ENCODE results near the gene FAAP20.

Gene FAAP20

DNA sequence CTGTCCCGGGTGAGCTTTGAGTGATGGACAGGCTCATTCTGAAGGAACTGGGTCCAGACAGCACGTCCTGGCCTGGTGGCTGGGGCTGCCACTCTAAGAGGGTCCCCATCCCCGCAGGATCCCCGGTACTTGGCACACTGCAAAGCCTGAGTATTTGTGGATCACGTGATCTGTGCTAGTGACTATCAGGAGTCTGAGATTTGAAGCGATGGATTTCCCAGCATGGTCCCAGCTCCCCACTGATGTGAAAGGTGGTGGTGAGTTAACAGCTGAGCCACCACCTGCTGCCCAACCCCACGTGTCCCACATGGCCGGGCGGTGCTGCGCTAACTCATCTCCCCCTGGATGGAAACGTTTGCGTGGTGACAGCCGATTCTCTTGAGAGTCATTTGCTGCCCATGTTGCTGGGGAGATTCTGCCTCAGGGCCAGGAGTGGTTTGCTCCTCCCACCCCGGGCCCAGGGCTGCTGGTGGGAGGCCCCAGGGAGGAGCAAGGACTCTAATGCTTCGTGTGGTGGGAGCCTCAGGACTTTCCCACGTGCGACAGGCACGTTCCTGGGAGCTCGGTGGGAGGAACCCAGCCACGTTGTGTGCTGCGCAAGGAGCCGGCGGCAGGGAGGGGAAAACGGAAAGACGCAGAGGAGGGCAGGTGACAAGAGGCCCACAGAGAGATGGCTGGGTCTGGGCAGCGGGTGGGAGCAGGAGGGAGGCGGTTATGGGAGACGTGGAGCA, 15.1 kb downstream of the FAAP20 start:
- Histone ChIP-seq H3K9me3 (no peaks in the 10 kb centered on the region), H3K4me3 (ENCODE audit: low read depth, low read length) (no peak overlapping the region), H3K4me1 (no peaks in the 10 kb centered on the region; the same call in 1 of the 2 replicates), H3K36me3 (no peaks in the 10 kb centered on the region), H3K27me3 (no peaks in the 10 kb centered on the region)
- TF ChIP-seq, protein P1, sequence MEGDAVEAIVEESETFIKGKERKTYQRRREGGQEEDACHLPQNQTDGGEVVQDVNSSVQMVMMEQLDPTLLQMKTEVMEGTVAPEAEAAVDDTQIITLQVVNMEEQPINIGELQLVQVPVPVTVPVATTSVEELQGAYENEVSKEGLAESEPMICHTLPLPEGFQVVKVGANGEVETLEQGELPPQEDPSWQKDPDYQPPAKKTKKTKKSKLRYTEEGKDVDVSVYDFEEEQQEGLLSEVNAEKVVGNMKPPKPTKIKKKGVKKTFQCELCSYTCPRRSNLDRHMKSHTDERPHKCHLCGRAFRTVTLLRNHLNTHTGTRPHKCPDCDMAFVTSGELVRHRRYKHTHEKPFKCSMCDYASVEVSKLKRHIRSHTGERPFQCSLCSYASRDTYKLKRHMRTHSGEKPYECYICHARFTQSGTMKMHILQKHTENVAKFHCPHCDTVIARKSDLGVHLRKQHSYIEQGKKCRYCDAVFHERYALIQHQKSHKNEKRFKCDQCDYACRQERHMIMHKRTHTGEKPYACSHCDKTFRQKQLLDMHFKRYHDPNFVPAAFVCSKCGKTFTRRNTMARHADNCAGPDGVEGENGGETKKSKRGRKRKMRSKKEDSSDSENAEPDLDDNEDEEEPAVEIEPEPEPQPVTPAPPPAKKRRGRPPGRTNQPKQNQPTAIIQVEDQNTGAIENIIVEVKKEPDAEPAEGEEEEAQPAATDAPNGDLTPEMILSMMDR (IDR thresholded peaks at IDR 0.05; ENCODE audit: low read depth, low read length): no peak
- DNase-seq: peak; percentile 69

DNA sequence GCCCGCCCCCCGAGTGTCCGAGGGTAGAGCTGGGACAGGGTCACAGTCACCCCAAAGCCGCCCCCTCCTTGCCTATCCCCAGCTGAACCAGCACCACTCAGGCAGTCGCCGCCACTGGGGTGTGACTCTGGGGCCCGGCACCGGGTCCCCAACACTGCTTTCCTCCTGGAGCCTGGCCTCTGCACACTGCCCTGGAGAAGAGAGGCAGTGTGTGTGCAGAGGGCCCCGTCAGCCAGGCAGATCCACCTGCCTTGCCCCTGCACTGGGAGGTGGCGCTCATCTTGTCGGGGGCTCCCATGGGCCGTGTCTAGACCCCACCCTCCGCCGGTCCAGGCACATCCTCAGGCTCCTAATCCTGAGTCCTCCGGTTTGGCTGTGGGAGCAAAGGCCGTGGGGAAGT, 15.7 kb downstream of the FAAP20 start:
- Histone ChIP-seq H3K4me3 (ENCODE audit: low read depth, low read length) (no peak overlapping the region), H3K27me3 (no peaks in the 10 kb centered on the region), H3K36me3 (no peaks in the 10 kb centered on the region), H3K4me1 (no peaks in the 10 kb centered on the region; the same call in 1 of the 2 replicates), H3K9me3 (no peaks in the 10 kb centered on the region)
- DNase-seq: no peak
- TF ChIP-seq, protein P1 (IDR thresholded peaks at IDR 0.05; ENCODE audit: low read depth, low read length): no peak

DNA sequence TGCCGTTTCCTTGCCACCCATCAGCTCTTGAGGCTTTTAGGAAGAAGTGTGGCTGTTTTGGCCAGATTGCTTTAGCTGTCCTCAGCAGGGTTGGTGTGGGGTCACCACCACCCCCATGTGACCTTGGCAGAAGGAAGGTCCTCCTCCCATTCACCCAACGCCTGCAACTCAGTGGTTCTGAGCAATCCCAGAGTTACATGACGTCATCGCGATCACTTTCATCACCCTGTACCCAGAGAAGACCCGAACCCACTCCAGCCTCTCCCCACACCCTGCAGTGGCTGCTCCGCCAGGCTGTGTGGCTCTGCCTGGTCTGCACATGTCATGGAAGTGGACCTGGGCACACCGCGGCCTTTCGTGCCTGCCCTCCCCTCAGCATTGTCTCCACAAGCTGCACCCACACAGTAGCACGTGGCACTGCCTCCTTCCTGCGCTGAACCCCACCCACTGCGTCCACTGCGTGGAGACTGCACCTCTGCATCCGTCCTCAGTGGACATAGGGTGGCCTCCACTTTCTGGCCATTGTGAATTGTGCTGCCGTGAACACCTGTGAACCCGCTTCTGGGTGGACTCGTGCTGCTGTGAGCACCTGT, 16.5 kb downstream of the FAAP20 start:
- H3K27me3 ChIP-seq: no peaks in the 10 kb centered on the region
- no peaks in the 10 kb centered on the region for H3K9me3 ChIP-seq
- no peaks in the 10 kb centered on the region; the same call in 1 of the 2 replicates for H3K4me1 ChIP-seq
- no peaks in the 10 kb centered on the region for H3K36me3 ChIP-seq
- DNase-seq: no peak
- no peak overlapping the region for H3K4me3 ChIP-seq (ENCODE audit: low read depth, low read length)
- TF ChIP-seq, protein P1 (IDR thresholded peaks at IDR 0.05; ENCODE audit: low read depth, low read length): no peak

DNA sequence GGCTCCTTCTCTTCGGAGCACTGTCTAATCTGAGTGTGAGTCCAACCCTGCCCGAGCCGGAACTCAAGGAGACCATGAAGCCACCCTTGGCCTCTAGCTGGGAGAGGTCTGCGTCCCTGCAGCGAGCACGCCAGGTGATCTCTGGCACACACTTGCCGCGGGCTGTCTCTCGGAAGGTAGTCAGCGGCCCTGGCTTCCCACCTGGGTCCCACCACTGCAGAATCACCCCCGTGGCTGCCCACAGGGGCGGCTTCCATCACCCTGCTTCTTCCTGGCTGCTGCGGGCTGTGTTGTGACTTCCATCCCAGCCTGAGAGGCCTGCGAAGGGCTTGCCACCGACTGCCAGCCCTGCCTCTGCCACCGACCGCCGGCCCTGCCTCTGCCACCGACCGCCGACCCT, 17.0 kb downstream of the FAAP20 start:
- no peaks in the 10 kb centered on the region for H3K9me3 ChIP-seq
- TF ChIP-seq, protein P1 (IDR thresholded peaks at IDR 0.05; ENCODE audit: low read depth, low read length): no peak
- no peaks in the 10 kb centered on the region for H3K36me3 ChIP-seq
- no peaks in the 10 kb centered on the region for H3K27me3 ChIP-seq
- no peak for DNase-seq
- H3K4me3 ChIP-seq (ENCODE audit: low read depth, low read length): no peak overlapping the region
- H3K4me1 ChIP-seq: no peaks in the 10 kb centered on the region; the same call in 1 of the 2 replicates

- no peaks in the 10 kb centered on the region for H3K9me3 ChIP-seq
- H3K4me3 ChIP-seq (ENCODE audit: low read depth, low read length): no peak overlapping the region
- no peak for DNase-seq
- TF ChIP-seq, protein P1 (IDR thresholded peaks at IDR 0.05; ENCODE audit: low read depth, low read length): no peak
- H3K4me1 ChIP-seq: no peaks in the 10 kb centered on the region; the same call in 1 of the 2 replicates
- no peaks in the 10 kb centered on the region for H3K27me3 ChIP-seq
- H3K36me3 ChIP-seq: no peaks in the 10 kb centered on the region
These were observed 18.0 kb downstream of the FAAP20 start for GRCh38 chr1:2176615-2177014.
